ENCODE results near the gene UPK3A.

Gene UPK3A

GRCh38 chr22:45332001-45332400, 47.3 kb downstream of the UPK3A start:
- no peak for DNase-seq

GRCh38 chr22:45334068-45334467, 49.3 kb downstream of the UPK3A start:
- DNase-seq: peak; percentile 66

- DNase-seq: peak; percentile 62
Observed at GRCh38 chr22:45334528-45334927, 49.8 kb downstream of the UPK3A start.

GRCh38 chr22:45335021-45335818, 50.5 kb downstream of the UPK3A start:
- peak; percentile 22 for DNase-seq

- no peak for DNase-seq
Observed at GRCh38 chr22:45335854-45336522, 51.2 kb downstream of the UPK3A start.

- no peak for DNase-seq
Observed at GRCh38 chr22:45336971-45337431, 52.3 kb downstream of the UPK3A start.

- no peak for DNase-seq
Observed at GRCh38 chr22:45337536-45337935, 52.8 kb downstream of the UPK3A start.

- DNase-seq: no peak
Observed at GRCh38 chr22:45338795-45339194, 54.0 kb downstream of the UPK3A start.

GRCh38 chr22:45340323-45340722, 55.6 kb downstream of the UPK3A start:
- no peak for DNase-seq

GRCh38 chr22:45341498-45341897, 56.7 kb downstream of the UPK3A start:
- DNase-seq: no peak

GRCh38 chr22:45343143-45343542, 58.4 kb downstream of the UPK3A start:
- DNase-seq: no peak

GRCh38 chr22:45344334-45344733, 59.6 kb downstream of the UPK3A start:
- DNase-seq: no peak
